Lower leg skin (tissue), 4 donors: ENCODE measurements around the gene KANK4. TPM values are rescaled to one million over a fixed set of nuclear protein-coding genes. Genes with fewer than 3 reads are reported as not detected.

Source experiments
- DNase-seq, 2 donors: peaks; one replicate each; pipeline ENCODE4 v3.0.0-alpha.2; 2019; ENCODE audit warnings: low spot score in 2 of 2
- H3K4me3 ChIP-seq: fragments of 200-600 bp; sonication (generic); 2 replicates; pipeline ENCODE4 v1.5.1; 2017; ENCODE audit warnings: mild to moderate bottlenecking, low read depth; ENCODE audit not compliant: poor library complexity, severe bottlenecking
- CTCF ChIP-seq, 3 donors: fragments of 450-650 bp; IDR thresholded peaks; one replicate each; pipeline ENCODE4 v1.5.1; 2016; ENCODE audit warnings: antibody characterized with exemption in 3 of 3, mild to moderate bottlenecking in 3 of 3, moderate library complexity in 2 of 3
- POLR2A ChIP-seq, 2 donors: fragments of 450-650 bp; IDR thresholded peaks; one replicate each; pipeline ENCODE4 v1.6.1; 2016 to 2017; ENCODE audit warnings: antibody characterized with exemption in 2 of 2, mild to moderate bottlenecking in 1 of 2, moderate library complexity in 1 of 2
- WGBS, 2 donors: methylation state at CpG; one replicate each; pipeline ENCODE4 v1.1.5; 2018; 5-methylcytosine and 5-hydroxymethylcytosine counted together
- intact Hi-C: fragments of 100-400 bp; cut with DNase I; formaldehyde crosslinking; loops from one replicate; pipeline ENCODE4 v1.15.0; 2023; ENCODE audit warnings: low total_unique reads
- total RNA-seq, 4 donors: library from RNA; depleted of rRNA; stranded (reverse); fragments of >200 nt; gene quantifications; one replicate each; pipeline ENCODE4 v1.1.0, GENCODE V29; 2016

Gene KANK4
- total RNA-seq, 4 donors from 2014 or later, result 0.21 to 1.5 (median 0.72) TPM

GRCh38 chr1:62335656-62336055 is 16.4 kb upstream of the KANK4 start:
- H3K4me3 ChIP-seq, result no peak overlapping the region
- WGBS, 2 donors, result 42 to 54% methylated on average over 3 of the region's 3 CpGs
- no peak for DNase-seq
- intact Hi-C loops, result no loop called here
- no peak for TF ChIP-seq POLR2A (IDR thresholded peaks at IDR 0.05)
- TF ChIP-seq CTCF (IDR thresholded peaks at IDR 0.05), result no peak

GRCh38 chr1:62334434-62334985 is 15.3 kb upstream of the KANK4 start:
- DNase-seq, result no peak
- intact Hi-C loops, result no loop called here
- H3K4me3 ChIP-seq, result no peak overlapping the region
- TF ChIP-seq CTCF (IDR thresholded peaks at IDR 0.05), result no peak
- no peak for TF ChIP-seq POLR2A (IDR thresholded peaks at IDR 0.05)
- 94 to 95% methylated on average over 4 of the region's 4 CpGs for WGBS, 2 donors

- 78 to 87% methylated on average over 7 of the region's 7 CpGs for WGBS, 2 donors
- intact Hi-C loops, result no loop called here
- TF ChIP-seq POLR2A (IDR thresholded peaks at IDR 0.05) (no peak), CTCF (IDR thresholded peaks at IDR 0.05) (no peak)
- H3K4me3 ChIP-seq, result no peak overlapping the region
- DNase-seq, result no peak
Measured at GRCh38 chr1:62333441-62333840, 14.2 kb upstream of the KANK4 start.

- DNase-seq, result no peak
- intact Hi-C loops, result no loop called here
- H3K4me3 ChIP-seq, result no peak overlapping the region
Measured at GRCh38 chr1:62327360-62328055, 8.3 kb upstream of the KANK4 start.

GRCh38 chr1:62325681-62326080 is 6.4 kb upstream of the KANK4 start:
- DNase-seq, result no peak
- H3K4me3 ChIP-seq, result no peak overlapping the region
- no peak for TF ChIP-seq POLR2A (IDR thresholded peaks at IDR 0.05)
- no peak for TF ChIP-seq CTCF (IDR thresholded peaks at IDR 0.05)
- intact Hi-C loops, result no loop called here
- 73 to 82% methylated on average over 2 of the region's 2 CpGs for WGBS, 2 donors

More at GRCh38 chr1:62327360-62328055, 8.3 kb upstream of the KANK4 start:
- TF ChIP-seq POLR2A (IDR thresholded peaks at IDR 0.05) (no peak), CTCF (IDR thresholded peaks at IDR 0.05) (no peak)
- 52 to 57% methylated on average over 13 to 15 of the region's 22 CpGs for WGBS, 2 donors
